Measurements from ENCODE around the gene MED23. TPM values are rescaled to one million over a fixed set of nuclear protein-coding genes. Genes with fewer than 3 reads are reported as not detected.

Gene MED23
- total RNA-seq, 4 donors from 2014 or later = 28.8 to 50.3 (median 36.7) TPM

DNA sequence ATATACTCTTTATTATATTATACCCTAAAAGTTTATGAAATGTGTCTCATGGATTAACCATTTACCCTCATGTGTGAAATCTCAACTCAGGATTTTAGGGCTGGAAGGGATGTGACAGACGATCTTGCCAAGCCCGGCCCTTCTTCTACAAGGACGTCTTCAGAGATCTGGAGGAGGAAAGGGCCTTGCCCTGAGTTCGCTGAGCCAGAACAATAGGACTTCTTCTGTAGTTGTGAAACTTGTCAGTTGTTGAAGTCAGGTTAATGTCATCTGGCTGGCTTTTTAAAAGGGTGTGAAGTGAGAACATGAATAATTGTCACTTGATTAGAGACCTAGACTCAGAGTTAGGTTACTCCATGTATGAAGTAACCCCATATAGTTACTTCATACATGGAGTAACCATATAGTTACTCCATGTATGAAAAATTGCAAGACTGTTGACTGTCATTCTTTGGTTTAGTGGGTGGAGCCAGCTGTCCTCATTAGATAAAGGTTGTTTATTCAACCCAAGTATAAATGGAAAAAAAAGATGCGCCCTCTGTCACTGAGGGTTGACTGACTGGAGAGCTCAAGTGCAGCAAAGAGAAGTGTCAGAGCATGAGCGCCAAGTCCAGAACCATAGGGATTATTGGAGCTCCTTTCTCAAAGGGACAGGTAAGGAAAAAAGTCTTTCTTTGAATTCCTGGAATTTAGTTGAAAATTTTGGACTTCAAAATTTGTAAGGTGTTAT, 55.2 kb downstream of the MED23 start, which contains the start of gene ARG1:
Gene ARG1, plus strand, starts transcription at position 541 of the 730 bp plus-strand sequence. Its CDS starts 57 bp downstream, at position 598.
- Histone ChIP-seq H3K36me3 (peaks cover 0 to 10% (median 0%) of the 10 kb centered on the region in 3 donors), H3K4me3 (peak within 1 kb of the TSS in 1 of 4 donors; percentile 2), H3K9me3 (no peaks in the 10 kb centered on the region), H3K27ac (no peak within 1 kb of the TSS), H3K27me3 (no peaks in the 10 kb centered on the region), H3K4me1 (no peaks in the 10 kb centered on the region)
- no peak for DNase-seq
- TF ChIP-seq POLR2A (IDR thresholded peaks at IDR 0.05) = no peak
- TF ChIP-seq, protein P1, sequence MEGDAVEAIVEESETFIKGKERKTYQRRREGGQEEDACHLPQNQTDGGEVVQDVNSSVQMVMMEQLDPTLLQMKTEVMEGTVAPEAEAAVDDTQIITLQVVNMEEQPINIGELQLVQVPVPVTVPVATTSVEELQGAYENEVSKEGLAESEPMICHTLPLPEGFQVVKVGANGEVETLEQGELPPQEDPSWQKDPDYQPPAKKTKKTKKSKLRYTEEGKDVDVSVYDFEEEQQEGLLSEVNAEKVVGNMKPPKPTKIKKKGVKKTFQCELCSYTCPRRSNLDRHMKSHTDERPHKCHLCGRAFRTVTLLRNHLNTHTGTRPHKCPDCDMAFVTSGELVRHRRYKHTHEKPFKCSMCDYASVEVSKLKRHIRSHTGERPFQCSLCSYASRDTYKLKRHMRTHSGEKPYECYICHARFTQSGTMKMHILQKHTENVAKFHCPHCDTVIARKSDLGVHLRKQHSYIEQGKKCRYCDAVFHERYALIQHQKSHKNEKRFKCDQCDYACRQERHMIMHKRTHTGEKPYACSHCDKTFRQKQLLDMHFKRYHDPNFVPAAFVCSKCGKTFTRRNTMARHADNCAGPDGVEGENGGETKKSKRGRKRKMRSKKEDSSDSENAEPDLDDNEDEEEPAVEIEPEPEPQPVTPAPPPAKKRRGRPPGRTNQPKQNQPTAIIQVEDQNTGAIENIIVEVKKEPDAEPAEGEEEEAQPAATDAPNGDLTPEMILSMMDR (IDR thresholded peaks at IDR 0.05) = no peak

DNA sequence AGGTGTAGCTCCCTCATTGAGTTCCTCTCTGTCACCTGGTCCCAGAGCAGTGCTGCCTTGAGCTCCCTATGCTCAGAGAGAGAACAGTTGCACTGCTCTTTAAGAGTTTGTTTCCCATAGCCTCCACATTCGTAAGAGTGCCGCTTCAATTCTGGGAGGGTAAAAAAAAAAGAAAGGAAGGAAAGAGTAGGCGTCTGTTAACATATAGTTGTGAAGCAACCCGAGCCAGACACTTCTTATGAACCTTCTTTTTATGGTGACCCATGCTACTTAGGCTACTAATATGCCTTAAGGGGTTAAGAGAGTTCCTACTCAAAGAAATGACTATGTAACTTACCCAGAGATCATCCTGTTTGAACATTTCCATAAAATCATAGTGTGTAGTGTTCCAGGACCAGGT, 59.3 kb downstream of the MED23 start:
- Histone ChIP-seq H3K36me3 (no peaks in the 10 kb centered on the region), H3K27ac (no peak overlapping the region), H3K9me3 (no peaks in the 10 kb centered on the region), H3K4me1 (no peaks in the 10 kb centered on the region), H3K4me3 (no peak overlapping the region), H3K27me3 (no peaks in the 10 kb centered on the region)
- TF ChIP-seq, protein P1 (IDR thresholded peaks at IDR 0.05) = no peak
- TF ChIP-seq POLR2A (IDR thresholded peaks at IDR 0.05) = no peak
- no peak for DNase-seq

DNA sequence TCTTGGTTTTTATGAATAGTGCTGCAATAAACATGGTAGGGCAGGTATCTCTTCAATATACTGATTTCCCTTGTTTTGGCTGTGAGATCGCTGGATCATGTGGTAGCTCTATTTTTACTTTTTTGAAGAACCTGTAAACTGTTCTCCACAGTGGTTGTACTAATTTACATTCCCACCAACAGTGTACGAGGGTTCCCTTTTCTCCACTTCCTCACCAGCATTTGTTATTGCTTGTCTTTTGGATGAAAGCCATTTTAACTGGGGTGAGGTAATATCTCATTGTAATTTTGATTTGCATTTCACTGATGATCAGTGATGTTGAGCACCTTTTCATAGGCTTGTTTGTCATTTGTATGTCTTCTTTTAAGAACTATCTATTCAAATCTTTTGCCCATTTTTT, 63.0 kb downstream of the MED23 start:
- no peaks in the 10 kb centered on the region for H3K9me3 ChIP-seq
- H3K36me3 ChIP-seq = no peaks in the 10 kb centered on the region
- H3K4me1 ChIP-seq = no peaks in the 10 kb centered on the region
- H3K4me3 ChIP-seq = no peak overlapping the region
- no peak for DNase-seq
- H3K27me3 ChIP-seq = no peaks in the 10 kb centered on the region
- no peak for TF ChIP-seq POLR2A (IDR thresholded peaks at IDR 0.05)
- TF ChIP-seq, protein P1 (IDR thresholded peaks at IDR 0.05) = no peak
- no peak overlapping the region for H3K27ac ChIP-seq

DNA sequence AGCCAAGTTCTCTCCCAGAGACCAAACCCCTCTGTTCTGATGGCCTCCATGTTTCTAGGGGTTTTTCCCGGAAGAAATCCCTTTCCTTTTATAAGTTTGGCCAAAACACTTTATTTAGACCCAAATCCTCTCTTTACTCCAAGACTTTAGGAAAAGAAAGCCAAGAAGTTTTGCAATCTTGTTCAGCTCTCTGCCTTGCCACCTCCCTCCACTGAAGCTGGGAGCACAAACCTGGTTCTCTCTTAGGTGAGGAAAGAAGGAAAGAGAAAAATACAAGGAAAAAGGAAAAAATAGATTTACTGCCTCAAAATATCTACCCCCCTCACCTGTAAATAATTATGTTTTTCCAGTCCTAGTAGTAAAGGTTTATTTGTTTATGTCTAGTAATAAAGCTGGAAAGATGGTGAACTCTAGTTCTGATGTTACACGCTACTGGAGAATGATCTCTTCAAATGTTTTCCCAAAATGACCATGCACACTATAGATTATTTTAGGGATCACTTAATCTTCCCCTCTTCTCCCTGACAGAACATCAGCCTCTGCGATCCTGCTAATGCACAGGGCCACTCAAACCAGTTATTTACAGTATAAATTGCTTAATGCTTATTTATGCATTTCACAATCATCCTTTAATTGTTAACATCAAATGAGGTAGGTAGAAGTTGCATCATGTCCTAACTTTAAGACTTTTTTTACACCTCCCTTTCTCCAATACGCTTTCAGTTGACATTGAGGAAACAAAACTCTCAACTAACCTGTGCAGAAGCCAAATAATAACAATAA, 65.9 kb downstream of the MED23 start:
- no peak overlapping the region for H3K27ac ChIP-seq
- no peak for DNase-seq
- TF ChIP-seq POLR2A (IDR thresholded peaks at IDR 0.05) = no peak
- TF ChIP-seq, protein P1 (IDR thresholded peaks at IDR 0.05) = no peak
- no peaks in the 10 kb centered on the region for H3K9me3 ChIP-seq
- no peak overlapping the region for H3K4me3 ChIP-seq
- no peaks in the 10 kb centered on the region for H3K27me3 ChIP-seq
- no peaks in the 10 kb centered on the region for H3K36me3 ChIP-seq
- H3K4me1 ChIP-seq = no peaks in the 10 kb centered on the region

DNA sequence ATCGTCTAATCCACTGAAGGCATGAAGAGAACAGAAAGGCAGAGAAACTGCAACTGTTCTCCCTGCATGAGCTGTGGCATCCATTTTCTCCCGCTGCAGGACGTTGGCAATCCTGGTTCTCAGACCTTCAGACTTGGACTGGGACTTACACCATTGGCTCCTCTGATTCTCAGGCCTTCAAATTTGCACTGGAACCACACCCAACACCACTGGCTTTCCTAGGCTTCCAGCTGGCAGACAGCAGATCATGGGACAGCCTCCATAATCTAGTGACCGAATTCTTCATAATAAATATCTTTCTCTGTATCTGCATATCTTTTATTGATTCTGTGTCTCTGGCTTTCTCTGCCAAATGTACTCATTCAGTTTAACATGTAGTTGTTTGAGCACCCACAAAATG, 69.1 kb downstream of the MED23 start:
- TF ChIP-seq POLR2A (IDR thresholded peaks at IDR 0.05) = no peak
- TF ChIP-seq, protein P1 (IDR thresholded peaks at IDR 0.05) = no peak
- H3K27me3 ChIP-seq = no peaks in the 10 kb centered on the region

More for the DNA sequence above, 69.1 kb downstream of the MED23 start:
- no peaks in the 10 kb centered on the region for H3K36me3 ChIP-seq
- H3K27ac ChIP-seq = no peak overlapping the region
- H3K9me3 ChIP-seq = no peaks in the 10 kb centered on the region
- H3K4me1 ChIP-seq = no peaks in the 10 kb centered on the region
- no peak for DNase-seq
- no peak overlapping the region for H3K4me3 ChIP-seq

Data from Peyer's patch (tissue), 4 donors.